Neural progenitor cell (in vitro differentiated cells): ENCODE results near the gene GALNT2. TPM values are rescaled to one million over a fixed set of nuclear protein-coding genes. Genes with fewer than 3 reads are reported as not detected.

Experiments
- DNase-seq: peaks from one replicate; pipeline ENCODE4 v3.0.0-alpha.2; 2016; ENCODE audit warnings: low spot score
- H2AFZ ChIP-seq: fragments of 200-600 bp; sonication (generic); replicated peaks from 2 replicates; pipeline ENCODE4 v1.6.1; 2016; ENCODE audit warnings: antibody characterized with exemption
- H3F3A ChIP-seq: fragments of 200-600 bp; sonication (generic); 2 replicates; pipeline ENCODE4 v1.6.1; 2016; ENCODE audit warnings: antibody characterized with exemption, low read depth
- H3K27ac ChIP-seq: fragments of 200-600 bp; sonication (generic); 2 replicates; pipeline ENCODE4 v1.5.1; 2016; ENCODE audit warnings: mild to moderate bottlenecking
- H3K27me3 ChIP-seq: fragments of 200-600 bp; sonication (generic); 2 replicates; pipeline ENCODE4 v1.6.1; 2016; ENCODE audit warnings: mild to moderate bottlenecking, moderate library complexity
- H3K36me3 ChIP-seq: fragments of 200-600 bp; sonication (generic); 2 replicates; pipeline ENCODE4 v1.5.1; 2016
- H3K4me1 ChIP-seq: fragments of 200-600 bp; sonication (generic); 2 replicates; pipeline ENCODE4 v1.6.1; 2016; ENCODE audit warnings: mixed run types
- H3K4me2 ChIP-seq: fragments of 200-600 bp; sonication (generic); 2 replicates; pipeline ENCODE4 v1.6.1; 2016
- H3K4me3 ChIP-seq: fragments of 200-600 bp; sonication (generic); 2 replicates; pipeline ENCODE4 v1.5.1; 2016
- H3K79me2 ChIP-seq: fragments of 200-600 bp; sonication (generic); 2 replicates; pipeline ENCODE4 v1.6.1; 2016; ENCODE audit warnings: low read depth
- H3K9ac ChIP-seq: fragments of 200-600 bp; sonication (generic); 2 replicates; pipeline ENCODE4 v1.6.1; 2016
- H3K9me3 ChIP-seq: fragments of 200-600 bp; sonication (generic); 2 replicates; pipeline ENCODE4 v1.5.1; 2016; ENCODE audit warnings: low read depth
- H4K20me1 ChIP-seq: fragments of 200-600 bp; sonication (generic); 2 replicates; pipeline ENCODE4 v1.6.1; 2016; ENCODE audit warnings: low read depth
- H3K27ac Mint-ChIP-seq: 3 replicates; pipeline ENCODE4 v1.8.0; 2021; ENCODE audit warnings: mixed read lengths
- H3K27me3 Mint-ChIP-seq: 2 replicates; pipeline ENCODE4 v1.8.0; 2022; ENCODE audit warnings: low read depth, mild to moderate bottlenecking, inconsistent platforms, moderate library complexity, mixed read lengths; ENCODE audit not compliant: insufficient read depth
- H3K36me3 Mint-ChIP-seq: 3 replicates; pipeline ENCODE4 v1.8.0; 2021; ENCODE audit warnings: mixed read lengths
- H3K4me1 Mint-ChIP-seq: 3 replicates; pipeline ENCODE4 v1.8.0; 2021; ENCODE audit warnings: mixed read lengths
- H3K4me3 Mint-ChIP-seq: 3 replicates; pipeline ENCODE4 v1.8.0; 2021; ENCODE audit warnings: mild to moderate bottlenecking, moderate library complexity, mixed read lengths
- H3K9me3 Mint-ChIP-seq: 3 replicates; pipeline ENCODE4 v1.8.0; 2020; ENCODE audit warnings: mixed read lengths
- CTCF ChIP-seq: fragments of 200-600 bp; sonication (generic); IDR thresholded peaks from 2 replicates; pipeline ENCODE4 v1.5.1; 2017; ENCODE audit warnings: antibody characterized with exemption, mild to moderate bottlenecking
- EZH2 ChIP-seq: fragments of 200-600 bp; sonication (generic); IDR thresholded peaks from 2 replicates; pipeline ENCODE4 v1.6.1; 2017; ENCODE audit warnings: antibody characterized with exemption, mild to moderate bottlenecking, moderate library complexity
- EZH2phosphoT487 ChIP-seq: fragments of 200-600 bp; sonication (generic); IDR thresholded peaks from 2 replicates; pipeline ENCODE4 v1.6.1; 2017; ENCODE audit warnings: antibody characterized with exemption
- total RNA-seq: library from RNA; depleted of rRNA; stranded (reverse); fragments of >200 nt; gene quantifications from 2 replicates; pipeline ENCODE4 v1.2.3, GENCODE V29; 2015; ENCODE audit warnings: low replicate concordance

The GALNT2 gene
- total RNA-seq, 1 donor from 2014 or later: 37.6 TPM

- H3K9ac ChIP-seq: no peak overlapping the region
- Mint-ChIP-seq H3K9me3 (peaks cover 2% of the 10 kb centered on the region), H3K4me1 (peaks cover 5% of the 10 kb centered on the region), H3K4me3 (peak overlapping the region; percentile 61), H3K36me3 (peaks cover 53% of the 10 kb centered on the region), H3K27ac (no peak overlapping the region), H3K27me3 (no peaks in the 10 kb centered on the region)
- DNase-seq: no peak
- no peak overlapping the region for H3K4me3 ChIP-seq
- no peaks in the 10 kb centered on the region for H3K36me3 ChIP-seq
- H3K27me3 ChIP-seq: no peaks in the 10 kb centered on the region
- H3F3A ChIP-seq: peaks cover 16% of the 10 kb centered on the region
- TF ChIP-seq CTCF (no peak), EZH2phosphoT487 (no peak), EZH2 (no peak)
- peaks cover 25% of the 10 kb centered on the region for H3K4me1 ChIP-seq
- no peaks in the 10 kb centered on the region for H3K79me2 ChIP-seq
- peaks cover 11% of the 10 kb centered on the region for H4K20me1 ChIP-seq
- no peaks in the 10 kb centered on the region for H3K9me3 ChIP-seq
- no peak overlapping the region for H3K4me2 ChIP-seq
- H2AFZ ChIP-seq: no peak overlapping the region
- H3K27ac ChIP-seq: no peak overlapping the region
Measured at GRCh38 chr1:230255116-230255515, 188.1 kb downstream of the GALNT2 start.

- DNase-seq: no peak
- Histone ChIP-seq H3K27me3 (no peaks in the 10 kb centered on the region), H2AFZ (no peak overlapping the region), H3K4me2 (no peak overlapping the region), H3K4me1 (peaks cover 16% of the 10 kb centered on the region), H3K9me3 (no peaks in the 10 kb centered on the region), H4K20me1 (peaks cover 2% of the 10 kb centered on the region), H3K9ac (no peak overlapping the region), H3K79me2 (no peaks in the 10 kb centered on the region), H3K36me3 (no peaks in the 10 kb centered on the region), H3F3A (peaks cover 7% of the 10 kb centered on the region), H3K27ac (no peak overlapping the region), H3K4me3 (no peak overlapping the region)
- no peaks in the 10 kb centered on the region for H3K27me3 Mint-ChIP-seq
- peaks cover 2% of the 10 kb centered on the region for H3K9me3 Mint-ChIP-seq
- peaks cover 5% of the 10 kb centered on the region for H3K4me1 Mint-ChIP-seq
- TF ChIP-seq CTCF (no peak), EZH2phosphoT487 (no peak), EZH2 (no peak)
- peaks cover 53% of the 10 kb centered on the region for H3K36me3 Mint-ChIP-seq
- H3K4me3 Mint-ChIP-seq: no peak overlapping the region
- no peak overlapping the region for H3K27ac Mint-ChIP-seq
Measured at GRCh38 chr1:230255991-230256390, 189.0 kb downstream of the GALNT2 start.

- no peak overlapping the region for H2AFZ ChIP-seq
- Mint-ChIP-seq H3K36me3 (peaks cover 47% of the 10 kb centered on the region), H3K4me3 (no peak overlapping the region), H3K9me3 (peaks cover 2% of the 10 kb centered on the region), H3K27ac (no peak overlapping the region), H3K4me1 (no peaks in the 10 kb centered on the region), H3K27me3 (no peaks in the 10 kb centered on the region)
- no peaks in the 10 kb centered on the region for H3K27me3 ChIP-seq
- TF ChIP-seq CTCF (no peak), EZH2phosphoT487 (no peak), EZH2 (no peak)
- H3K4me2 ChIP-seq: no peak overlapping the region
- H3K79me2 ChIP-seq: no peaks in the 10 kb centered on the region
- no peak overlapping the region for H3K4me3 ChIP-seq
- no peaks in the 10 kb centered on the region for H4K20me1 ChIP-seq
- H3K27ac ChIP-seq: no peak overlapping the region
- no peaks in the 10 kb centered on the region for H3K9me3 ChIP-seq
- DNase-seq: no peak
- H3K9ac ChIP-seq: no peak overlapping the region
- H3K4me1 ChIP-seq: peaks cover 7% of the 10 kb centered on the region
- H3F3A ChIP-seq: no peaks in the 10 kb centered on the region
- H3K36me3 ChIP-seq: no peaks in the 10 kb centered on the region
Measured at GRCh38 chr1:230256896-230257295, 189.9 kb downstream of the GALNT2 start.
